ENCODE results near the gene PARD3. TPM values are rescaled to one million over a fixed set of nuclear protein-coding genes. Genes with fewer than 3 reads are reported as not detected.

Gene PARD3
- polyA plus RNA-seq, 1 donor from 2014 or later = 12.4 TPM

DNA sequence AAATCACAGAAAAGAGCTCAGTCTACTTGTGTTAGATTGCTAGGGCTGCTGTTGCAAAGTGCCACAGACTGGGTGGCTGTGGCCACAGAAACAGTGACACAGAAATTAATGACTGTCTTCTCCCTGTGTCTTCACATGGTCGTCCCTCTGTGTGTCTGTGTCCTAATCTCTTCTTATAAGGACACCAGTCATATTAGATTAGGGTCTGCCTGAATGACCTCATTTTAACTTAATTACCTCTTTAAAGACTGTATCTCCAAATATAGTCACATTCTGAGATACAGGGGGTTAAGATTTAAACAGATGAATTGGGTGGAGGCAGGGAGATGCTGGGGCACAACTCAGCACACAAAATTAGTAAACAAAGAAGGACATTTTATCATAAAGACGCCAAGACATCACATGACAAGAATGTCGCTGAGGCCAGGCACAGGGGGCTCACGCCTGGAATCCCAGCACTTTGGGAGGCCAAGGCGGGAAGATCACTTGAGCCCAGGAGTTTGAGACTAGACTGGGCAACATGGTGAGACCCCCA, 23.3 kb upstream of the PARD3 start:
- Histone ChIP-seq H3K27me3 (ENCODE audit: insufficient read depth, low read depth, low read length) (no peaks in the 10 kb centered on the region), H3K36me3 (ENCODE audit: insufficient read depth, low read length) (no peaks in the 10 kb centered on the region), H3K9me3 (ENCODE audit: low read length) (no peaks in the 10 kb centered on the region), H3K9me2 (ENCODE audit: insufficient read depth, low read length) (no peaks in the 10 kb centered on the region), H4K20me1 (ENCODE audit: insufficient read depth) (no peaks in the 10 kb centered on the region), H3K4me2 (ENCODE audit: low read length) (no peak overlapping the region), H3F3A (ENCODE audit: insufficient read depth, low read length, poor library complexity, severe bottlenecking) (no peaks in the 10 kb centered on the region), H3K9ac (ENCODE audit: low read length) (no peak overlapping the region), H2AFZ (ENCODE audit: low read depth, low read length) (no peak overlapping the region), H3K4me3 (ENCODE audit: low read length) (no peak overlapping the region), H3K79me2 (replicated peaks; ENCODE audit: insufficient read depth, low read length) (no peaks in the 10 kb centered on the region), H3K27ac (ENCODE audit: low read length) (no peak overlapping the region)
- TF ChIP-seq MXI1 (conservative IDR thresholded peaks at IDR 0.05; ENCODE audit: poor library complexity, severe bottlenecking) (no peak), TAF1 (IDR thresholded peaks at IDR 0.05; ENCODE audit: low read depth) (no peak), REST (IDR thresholded peaks at IDR 0.05; ENCODE audit: borderline replicate concordance) (no peak), SMC3 (conservative IDR thresholded peaks at IDR 0.05; ENCODE audit: poor library complexity) (no peak), EP300 (conservative IDR thresholded peaks at IDR 0.05; ENCODE audit: poor library complexity, severe bottlenecking) (no peak)

DNA sequence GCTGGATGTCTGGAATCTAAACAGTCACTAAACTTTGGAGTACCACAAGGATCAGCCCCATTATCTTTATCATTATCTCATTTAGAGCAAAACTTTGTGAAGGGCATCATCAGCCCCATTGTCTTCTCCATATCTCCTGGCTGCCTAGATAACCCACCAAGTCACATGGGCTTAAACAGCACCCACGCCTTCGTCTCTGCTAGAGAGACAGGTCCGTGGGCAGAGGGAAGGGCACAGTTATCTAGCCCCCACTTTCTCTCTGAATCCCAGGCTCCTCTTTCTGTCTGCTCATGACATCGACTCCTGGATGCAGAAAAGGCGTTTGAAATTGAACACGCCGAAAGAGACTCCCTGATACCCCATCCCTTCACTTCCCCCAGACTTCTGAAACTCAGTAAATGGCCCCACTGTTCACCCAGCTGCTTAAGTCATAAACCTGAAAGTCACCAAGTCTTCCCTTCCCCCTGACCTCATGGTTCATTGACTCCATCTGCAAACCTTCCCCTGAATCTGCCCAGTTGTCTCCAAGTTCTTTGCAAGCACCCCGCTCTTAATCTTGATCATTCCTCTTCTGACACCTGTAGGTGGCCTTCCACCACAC, 20.9 kb upstream of the PARD3 start:
- no peaks in the 10 kb centered on the region for H3K9me2 ChIP-seq (ENCODE audit: insufficient read depth, low read length)

More for the DNA sequence above, 20.9 kb upstream of the PARD3 start:
- no peaks in the 10 kb centered on the region for H4K20me1 ChIP-seq (ENCODE audit: insufficient read depth)
- H3F3A ChIP-seq (ENCODE audit: insufficient read depth, low read length, poor library complexity, severe bottlenecking) = no peaks in the 10 kb centered on the region
- H2AFZ ChIP-seq (ENCODE audit: low read depth, low read length) = no peak overlapping the region
- H3K27me3 ChIP-seq (ENCODE audit: insufficient read depth, low read depth, low read length) = no peaks in the 10 kb centered on the region
- TF ChIP-seq EP300 (conservative IDR thresholded peaks at IDR 0.05; ENCODE audit: poor library complexity, severe bottlenecking) (no peak), TAF1 (IDR thresholded peaks at IDR 0.05; ENCODE audit: low read depth) (no peak), SMC3 (conservative IDR thresholded peaks at IDR 0.05; ENCODE audit: poor library complexity) (no peak), RAD21 (conservative IDR thresholded peaks at IDR 0.05) (no peak), REST (IDR thresholded peaks at IDR 0.05; ENCODE audit: borderline replicate concordance) (no peak), MXI1 (conservative IDR thresholded peaks at IDR 0.05; ENCODE audit: poor library complexity, severe bottlenecking) (no peak), POLR2AphosphoS5 (IDR thresholded peaks at IDR 0.05) (no peak), CTCF (IDR thresholded peaks at IDR 0.05; ENCODE audit: poor library complexity, severe bottlenecking) (no peak), EZH2 (IDR thresholded peaks at IDR 0.05; ENCODE audit: borderline replicate concordance, insufficient read depth, low read length, poor library complexity, severe bottlenecking) (no peak)
- H3K79me2 ChIP-seq (replicated peaks; ENCODE audit: insufficient read depth, low read length) = no peaks in the 10 kb centered on the region
- no peak overlapping the region for H3K4me2 ChIP-seq (ENCODE audit: low read length)
- no peak overlapping the region for H3K9ac ChIP-seq (ENCODE audit: low read length)
- no peaks in the 10 kb centered on the region for H3K9me3 ChIP-seq (ENCODE audit: low read length)
- no peak overlapping the region for H3K4me3 ChIP-seq (ENCODE audit: low read length)
- H3K36me3 ChIP-seq (ENCODE audit: insufficient read depth, low read length) = no peaks in the 10 kb centered on the region
- H3K27ac ChIP-seq (ENCODE audit: low read length) = no peak overlapping the region
